ENCODE results near the gene PAN3.
A peak's percentile ranks its signal among the peaks of the same experiment; 100 is the strongest.
"Not testable (repeated sequence)": the region's sequence is repeated elsewhere in the genome, so short reads cannot be mapped to it uniquely, and the experiment has no call there.

PAN3 gene

DNA sequence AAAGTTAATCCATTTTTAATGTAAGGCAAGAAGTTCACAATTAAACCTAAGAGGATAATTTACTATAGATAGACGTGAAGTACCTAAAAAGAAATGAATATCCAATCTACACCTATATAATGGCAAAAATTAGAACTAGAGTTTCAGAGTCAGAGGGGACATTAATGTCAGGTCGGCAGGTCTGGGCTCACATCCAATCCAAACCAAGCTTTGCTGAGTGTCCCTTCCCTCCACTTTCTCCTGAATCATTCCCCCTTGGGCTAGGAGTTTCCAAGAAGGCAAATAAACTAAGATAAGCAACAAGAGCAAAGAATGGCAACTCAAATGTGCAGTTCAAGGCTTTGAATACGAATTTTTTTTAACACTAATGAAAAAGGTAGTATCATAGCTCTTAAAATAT, 40.8 kb upstream of the PAN3 start:
- H3K27ac ChIP-seq = no peak overlapping the region
- TF ChIP-seq, protein P1, sequence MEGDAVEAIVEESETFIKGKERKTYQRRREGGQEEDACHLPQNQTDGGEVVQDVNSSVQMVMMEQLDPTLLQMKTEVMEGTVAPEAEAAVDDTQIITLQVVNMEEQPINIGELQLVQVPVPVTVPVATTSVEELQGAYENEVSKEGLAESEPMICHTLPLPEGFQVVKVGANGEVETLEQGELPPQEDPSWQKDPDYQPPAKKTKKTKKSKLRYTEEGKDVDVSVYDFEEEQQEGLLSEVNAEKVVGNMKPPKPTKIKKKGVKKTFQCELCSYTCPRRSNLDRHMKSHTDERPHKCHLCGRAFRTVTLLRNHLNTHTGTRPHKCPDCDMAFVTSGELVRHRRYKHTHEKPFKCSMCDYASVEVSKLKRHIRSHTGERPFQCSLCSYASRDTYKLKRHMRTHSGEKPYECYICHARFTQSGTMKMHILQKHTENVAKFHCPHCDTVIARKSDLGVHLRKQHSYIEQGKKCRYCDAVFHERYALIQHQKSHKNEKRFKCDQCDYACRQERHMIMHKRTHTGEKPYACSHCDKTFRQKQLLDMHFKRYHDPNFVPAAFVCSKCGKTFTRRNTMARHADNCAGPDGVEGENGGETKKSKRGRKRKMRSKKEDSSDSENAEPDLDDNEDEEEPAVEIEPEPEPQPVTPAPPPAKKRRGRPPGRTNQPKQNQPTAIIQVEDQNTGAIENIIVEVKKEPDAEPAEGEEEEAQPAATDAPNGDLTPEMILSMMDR (IDR thresholded peaks at IDR 0.05) = no peak
- H3K9me3 ChIP-seq = no peaks in the 10 kb centered on the region
- no peak overlapping the region for H3K4me3 ChIP-seq (ENCODE audit: low read depth in 1 of 2, low read length in 1 of 2)
- H3K27me3 ChIP-seq = peaks cover 54% of the 10 kb centered on the region
- no peaks in the 10 kb centered on the region for H3K36me3 ChIP-seq
- peaks cover 24 to 32% of the 10 kb centered on the region in 2 experiments for H3K4me1 ChIP-seq (ENCODE audit: control insufficient read depth in 1 of 2, insufficient read depth in 1 of 2, low read depth in 1 of 2, low read length in 1 of 2)

GRCh38 chr13:28099396-28100149, 38.8 kb upstream of the PAN3 start:
- H3K4me1 ChIP-seq (ENCODE audit: control insufficient read depth in 1 of 2, insufficient read depth in 1 of 2, low read depth in 1 of 2, low read length in 1 of 2) = peaks cover 16 to 23% of the 10 kb centered on the region in 2 experiments
- TF ChIP-seq, protein P1 (IDR thresholded peaks at IDR 0.05) = no peak
- H3K36me3 ChIP-seq = no peaks in the 10 kb centered on the region
- H3K9me3 ChIP-seq = no peaks in the 10 kb centered on the region
- H3K27me3 ChIP-seq = peaks cover 63% of the 10 kb centered on the region
- H3K4me3 ChIP-seq (ENCODE audit: low read depth in 1 of 2, low read length in 1 of 2) = peak overlapping the region; percentile 42 to 58
- no peak overlapping the region for H3K27ac ChIP-seq

DNA sequence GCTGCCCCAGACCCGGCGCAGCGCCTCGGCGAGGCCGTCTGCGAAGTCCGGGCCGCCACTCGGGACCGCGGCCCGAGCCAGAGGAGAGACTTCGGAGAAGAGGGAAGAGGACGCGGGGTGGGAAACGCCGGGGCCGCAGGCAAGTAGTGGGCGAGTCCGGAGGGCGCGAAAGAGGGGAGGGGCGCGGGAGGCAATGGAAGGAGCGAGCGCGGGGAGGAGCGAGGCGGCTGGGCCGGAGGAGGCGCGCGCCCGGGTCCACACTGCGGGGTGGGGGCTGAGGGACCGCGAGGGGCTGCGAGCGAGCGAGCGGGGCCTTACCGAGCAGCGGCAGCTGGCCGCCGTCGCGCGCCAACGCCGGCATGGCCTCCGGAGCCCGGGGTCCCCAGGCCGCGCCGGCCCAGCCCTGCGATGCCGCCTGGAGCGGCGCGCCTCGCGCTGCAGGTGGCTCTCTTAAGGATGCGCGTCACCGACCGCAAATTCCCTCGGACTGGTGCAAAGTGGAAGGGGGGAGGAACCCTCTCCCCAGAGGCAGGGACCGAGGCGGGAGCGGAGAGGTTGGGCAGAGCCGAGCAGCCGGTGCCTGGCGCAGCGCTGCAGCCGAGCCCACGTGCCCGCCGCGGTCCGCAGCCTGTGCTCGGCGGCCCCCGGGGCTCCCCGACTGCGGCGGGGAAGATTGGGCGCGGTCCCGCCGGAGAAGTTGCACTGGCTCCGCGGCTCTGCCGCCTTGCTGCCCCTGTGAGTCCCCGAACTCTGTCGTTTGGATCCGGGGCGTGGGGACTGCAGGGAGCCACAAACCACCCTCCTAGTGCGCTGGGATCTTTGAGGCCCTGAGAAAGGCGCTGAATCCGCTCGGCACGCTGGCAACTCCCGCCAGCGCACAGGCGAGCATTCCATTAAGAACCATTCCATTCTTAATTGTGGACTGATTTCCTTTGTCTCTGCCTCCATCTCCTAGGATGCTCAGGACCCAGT, 37.9 kb upstream of the PAN3 start, which contains the start of gene FLT3:
Gene FLT3, minus strand, starts transcription at position 427 of the 972 bp plus-strand sequence. Its CDS starts 66 bp downstream, at position 361.
- TF ChIP-seq, protein P1 (IDR thresholded peaks at IDR 0.05) = no peak
- H3K27me3 ChIP-seq = peaks cover 63% of the 10 kb centered on the region
- no peaks in the 10 kb centered on the region for H3K36me3 ChIP-seq
- peak within 1 kb of the TSS; percentile 42 to 58 for H3K4me3 ChIP-seq (ENCODE audit: low read depth in 1 of 2, low read length in 1 of 2)
- H3K27ac ChIP-seq = no peak within 1 kb of the TSS
- no peaks in the 10 kb centered on the region for H3K9me3 ChIP-seq
- peaks cover 15 to 22% of the 10 kb centered on the region in 2 experiments for H3K4me1 ChIP-seq (ENCODE audit: control insufficient read depth in 1 of 2, insufficient read depth in 1 of 2, low read depth in 1 of 2, low read length in 1 of 2)

DNA sequence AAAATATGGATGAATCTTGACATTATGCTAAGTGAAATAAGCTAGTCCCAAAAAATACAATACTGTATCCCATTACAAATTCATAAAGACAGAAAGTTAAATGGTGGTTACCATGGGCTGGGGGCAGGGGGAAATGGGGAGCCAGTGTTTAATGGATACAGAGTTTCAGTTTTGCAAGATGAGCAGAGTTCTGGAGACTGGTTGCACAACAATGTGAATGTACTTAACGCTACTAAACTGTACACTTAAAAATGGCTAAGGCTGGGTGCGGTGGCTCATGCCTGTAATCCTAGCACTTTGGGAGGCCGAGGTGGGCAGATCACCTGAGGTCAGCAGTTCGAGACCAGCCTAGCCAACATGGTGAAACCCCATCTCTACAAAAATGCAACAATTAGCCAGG, 36.5 kb upstream of the PAN3 start:
- H3K36me3 ChIP-seq; H3K27ac ChIP-seq; H3K4me3 ChIP-seq (ENCODE audit: low read depth in 1 of 2, low read length in 1 of 2); H3K9me3 ChIP-seq: not testable (repeated sequence)
- Histone ChIP-seq H3K4me1 (ENCODE audit: control insufficient read depth in 1 of 2, insufficient read depth in 1 of 2, low read depth in 1 of 2, low read length in 1 of 2) (peaks cover 15 to 25% of the 10 kb centered on the region in 2 experiments), H3K27me3 (peaks cover 63% of the 10 kb centered on the region)

DNA sequence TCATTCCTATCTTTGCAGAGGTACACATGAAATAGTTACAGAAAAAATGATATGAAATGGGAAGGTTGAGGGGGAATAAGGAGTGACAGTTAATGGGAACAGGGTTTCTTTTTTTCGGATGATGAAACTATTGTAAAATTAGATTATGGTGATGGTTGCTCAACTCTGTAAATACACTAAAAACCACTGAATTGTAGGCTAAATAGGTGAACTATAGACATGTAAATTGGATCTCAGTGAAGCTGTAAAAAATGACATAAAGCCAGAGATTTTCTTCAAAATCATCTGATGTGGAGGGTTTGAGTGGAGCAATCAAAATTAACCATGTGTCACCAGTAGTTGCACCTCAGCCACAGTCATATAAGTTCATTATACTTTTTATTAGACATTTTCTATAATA, 31.4 kb upstream of the PAN3 start:
- H3K27me3 ChIP-seq = peaks cover 14% of the 10 kb centered on the region
- H3K4me3 ChIP-seq (ENCODE audit: low read depth in 1 of 2, low read length in 1 of 2) = no peak overlapping the region
- H3K9me3 ChIP-seq = no peaks in the 10 kb centered on the region

More for the DNA sequence above, 31.4 kb upstream of the PAN3 start:
- Histone ChIP-seq H3K4me1 (ENCODE audit: control insufficient read depth in 1 of 2, insufficient read depth in 1 of 2, low read depth in 1 of 2, low read length in 1 of 2) (peaks cover 0 to 11% of the 10 kb centered on the region in 2 experiments), H3K36me3 (no peaks in the 10 kb centered on the region), H3K27ac (no peak overlapping the region)
- TF ChIP-seq, protein P1 (IDR thresholded peaks at IDR 0.05) = no peak
